NCI-H748 (cell line): ENCODE measurements around the gene CRYZL1.

ENCODE experiments used
- DNase-seq: peaks from one replicate; lab custom pipeline; 2025; ENCODE audit not compliant: unreplicated experiment; lab: John Stamatoyannopoulos, UW

The CRYZL1 gene

DNA sequence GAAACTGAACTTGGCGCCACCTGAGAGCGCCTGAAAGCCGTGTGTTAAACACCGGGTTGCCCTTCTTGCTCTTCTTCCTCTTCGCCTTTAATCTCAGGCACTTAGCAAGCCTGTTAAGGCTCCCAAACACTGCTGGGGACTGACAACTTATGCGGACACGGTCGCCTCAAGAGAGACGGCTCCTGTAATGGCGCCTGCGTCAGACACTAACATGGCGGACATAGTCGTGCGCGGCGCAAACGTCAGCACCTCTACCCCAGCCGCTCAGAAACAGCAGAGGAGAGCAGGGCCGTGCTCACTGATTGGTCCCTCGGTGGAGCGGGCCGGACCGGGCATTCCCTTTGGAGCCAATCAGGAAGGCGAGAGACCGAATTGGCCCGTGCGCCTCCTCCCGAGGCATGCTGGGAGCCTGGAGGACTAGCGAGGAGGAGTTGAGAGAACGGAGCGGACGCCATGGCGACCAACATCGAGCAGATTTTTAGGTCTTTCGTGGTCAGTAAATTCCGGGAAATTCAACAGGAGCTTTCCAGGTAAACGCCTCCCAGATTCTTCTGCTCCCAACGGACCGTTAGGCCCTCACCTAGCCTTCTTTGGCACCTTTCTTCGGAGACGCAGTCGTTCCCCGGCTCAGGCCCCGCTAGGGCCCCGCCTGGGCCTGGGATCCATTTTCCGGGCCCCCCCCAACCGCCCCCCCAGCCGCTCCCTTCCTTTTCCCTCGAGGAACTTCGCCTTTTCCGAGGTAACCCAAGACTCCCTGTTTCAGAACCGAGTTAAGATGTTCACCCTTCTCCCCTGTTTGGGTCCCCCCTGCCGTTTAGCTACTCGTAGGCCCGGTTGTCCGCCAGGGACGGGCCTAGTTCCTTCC, 98.7 kb downstream of the CRYZL1 start, which contains the start of gene SON:
Gene SON, plus strand, starts transcription at position 399 of the 865 bp plus-strand sequence. Its CDS starts 55 bp downstream, at position 454.
- peak; percentile 98 for DNase-seq

DNA sequence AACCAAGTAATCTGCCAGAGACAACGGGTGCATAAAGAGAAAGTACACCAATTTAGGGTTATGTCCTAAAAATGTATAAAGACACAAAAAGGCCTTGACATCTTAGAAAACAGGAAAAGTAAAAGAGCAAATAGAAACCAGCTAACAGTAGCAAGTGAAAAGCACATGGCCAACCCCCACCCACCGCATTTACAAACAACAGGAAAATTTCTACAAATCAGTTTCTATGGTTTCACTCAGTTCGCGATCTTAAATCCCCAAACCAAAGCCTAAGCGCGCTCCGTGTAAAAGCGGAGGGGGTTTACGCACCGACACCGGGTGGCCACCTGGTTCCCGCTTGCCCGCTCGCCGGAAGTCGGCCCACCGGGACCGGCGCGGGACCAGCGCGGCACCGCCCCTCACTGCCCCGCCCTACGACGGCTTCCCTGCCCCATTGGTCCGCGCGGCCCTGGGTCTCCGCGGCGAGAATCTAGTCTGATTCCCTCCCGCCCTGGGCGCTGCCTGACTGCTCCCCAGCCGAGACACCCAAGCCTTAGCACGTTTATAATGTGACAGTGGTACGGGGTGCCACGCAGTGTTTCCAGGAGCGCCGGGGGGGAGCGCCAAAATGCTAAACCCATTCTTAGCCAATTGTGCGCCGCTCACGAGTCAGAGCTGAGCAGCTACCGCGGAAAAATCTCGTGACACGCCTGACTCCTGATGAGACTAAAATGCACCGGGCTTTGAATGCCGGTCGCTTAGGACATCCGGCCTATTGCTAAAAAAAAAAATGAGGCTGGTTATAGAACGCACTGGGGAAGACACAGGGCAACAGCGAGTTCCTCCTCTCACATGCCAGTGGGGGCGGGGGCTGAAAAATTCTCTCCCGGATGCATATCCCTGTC, 99.5 kb downstream of the CRYZL1 start, which contains the start of gene GART:
Gene GART, minus strand, starts transcription at position 362 of the 884 bp plus-strand sequence. CDS start 2,802 bp downstream, outside the sequence.
- peak; percentile 81 for DNase-seq

DNA sequence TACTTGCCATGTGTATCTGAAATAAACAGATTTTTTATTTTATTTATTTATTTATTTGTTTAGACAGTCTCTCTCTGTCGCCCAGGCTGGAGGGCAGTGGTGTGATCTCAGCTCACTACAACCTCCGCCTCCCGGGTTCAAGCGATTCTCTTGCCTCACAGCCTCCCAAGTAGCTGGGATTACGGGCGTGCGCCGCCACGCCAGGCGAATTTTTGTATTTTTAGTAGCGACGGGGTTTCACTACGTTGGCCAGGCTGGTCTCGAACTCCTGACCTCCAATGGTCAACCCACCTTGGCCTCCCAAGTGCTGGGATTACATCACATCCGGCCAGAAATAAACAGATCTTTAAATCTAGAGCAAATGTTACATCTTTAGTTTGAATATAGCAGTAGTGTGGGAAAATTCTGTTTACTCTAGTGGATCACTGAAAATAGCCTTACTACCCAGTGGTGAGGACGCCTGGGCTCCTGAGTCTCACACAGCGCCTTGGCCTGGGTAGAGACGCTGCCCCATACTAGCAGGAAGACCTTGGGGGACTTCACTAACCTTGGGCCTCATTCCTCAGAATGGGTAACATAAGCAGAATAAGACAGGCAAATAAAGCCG, 100.3 kb downstream of the CRYZL1 start:
- no peak for DNase-seq

DNA sequence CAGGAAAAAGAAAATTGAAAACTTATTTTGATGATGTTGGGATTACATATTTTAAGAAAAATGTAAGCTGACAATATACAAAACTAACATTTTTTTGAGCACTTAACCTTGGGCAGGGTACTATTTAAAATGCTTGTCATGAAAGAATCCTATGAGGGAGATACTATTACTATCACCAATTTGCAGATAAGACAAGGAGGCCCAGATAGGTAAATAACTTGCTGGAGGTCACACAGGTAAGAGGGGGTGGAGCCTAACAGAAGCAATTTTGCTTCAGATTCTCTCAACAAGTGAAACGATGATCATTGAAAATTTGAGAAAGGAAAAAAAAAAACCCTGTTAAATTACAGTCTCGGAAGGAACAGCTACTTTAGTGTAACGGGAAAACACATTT, 100.8 kb downstream of the CRYZL1 start:
- peak; percentile 3 for DNase-seq

DNA sequence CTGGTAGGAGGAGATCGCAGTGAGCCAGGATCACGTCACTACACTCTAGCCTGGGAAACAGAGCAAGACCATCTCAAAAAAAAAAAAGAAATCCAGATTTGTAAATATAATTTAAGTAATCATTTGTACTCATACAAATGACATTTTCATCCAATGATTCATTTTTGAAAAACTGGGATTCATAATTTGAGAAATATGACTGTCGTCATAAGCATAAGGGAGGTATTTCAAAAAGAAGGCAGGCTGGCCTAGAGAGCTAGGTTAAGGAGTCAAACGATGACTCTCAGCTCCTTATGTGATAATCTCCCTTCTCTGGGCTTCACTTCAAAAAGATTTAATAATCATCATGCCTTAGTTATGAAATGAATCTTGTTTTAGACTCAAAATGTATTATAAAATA, 101.9 kb downstream of the CRYZL1 start:
- no peak for DNase-seq
